Mesenchymal stem cell (in vitro differentiated cells and primary cell): ENCODE measurements around the gene SIK3.

Source experiments
- DNase-seq: peaks from one replicate; pipeline ENCODE4 v3.0.0-alpha.2; 2013
- H2AFZ ChIP-seq: one replicate; pipeline ENCODE4 v1.6.1; 2013; ENCODE audit warnings: low read depth, mild to moderate bottlenecking, control low read depth, inconsistent platforms, low read length, moderate library complexity
- H2AK5ac ChIP-seq: 2 replicates; pipeline ENCODE4 v1.6.1; 2013; ENCODE audit warnings: low read length, moderate library complexity, mild to moderate bottlenecking, inconsistent platforms; ENCODE audit not compliant: severe bottlenecking
- H2BK120ac ChIP-seq: one replicate; pipeline ENCODE4 v1.6.1; 2013; ENCODE audit warnings: low read depth, mild to moderate bottlenecking, inconsistent platforms, low read length, moderate library complexity
- H2BK12ac ChIP-seq, 2 experiments: one replicate each; pipeline ENCODE4 v1.6.1; 2013; ENCODE audit warnings: inconsistent platforms in 2 of 2, low read length in 2 of 2, mild to moderate bottlenecking in 2 of 2, moderate library complexity in 2 of 2, control low read depth in 1 of 2
- H2BK15ac ChIP-seq: one replicate; pipeline ENCODE4 v1.6.1; 2013; ENCODE audit warnings: mild to moderate bottlenecking, low read depth, inconsistent platforms; ENCODE audit not compliant: poor library complexity, severe bottlenecking
- H2BK5ac ChIP-seq: 2 replicates; pipeline ENCODE4 v1.6.1; 2013; ENCODE audit warnings: low read depth, mild to moderate bottlenecking, low read length, control low read depth, inconsistent platforms; ENCODE audit not compliant: poor library complexity, severe bottlenecking
- H3K14ac ChIP-seq, 2 experiments: one replicate each; pipeline ENCODE4 v1.6.1; 2013; ENCODE audit warnings: inconsistent platforms in 2 of 2, low read length in 2 of 2, control low read depth in 1 of 2, mild to moderate bottlenecking in 1 of 2, moderate library complexity in 1 of 2
- H3K18ac ChIP-seq, 2 experiments: one replicate each; pipeline ENCODE4 v1.6.1; 2013; ENCODE audit warnings: inconsistent platforms in 2 of 2, low read length in 2 of 2, control low read depth in 1 of 2, low read depth in 1 of 2, mild to moderate bottlenecking in 1 of 2
- H3K23ac ChIP-seq, 2 experiments: one replicate each; pipeline ENCODE4 v1.6.1; 2013; ENCODE audit warnings: inconsistent platforms in 2 of 2, low read length in 2 of 2, mild to moderate bottlenecking in 2 of 2, moderate library complexity in 2 of 2, control low read depth in 1 of 2
- H3K27ac ChIP-seq: 2 replicates; pipeline ENCODE4 v1.5.1; 2013; ENCODE audit warnings: mild to moderate bottlenecking, moderate library complexity, low read length, control low read depth, inconsistent platforms; ENCODE audit not compliant: poor library complexity, severe bottlenecking
- H3K27me3 ChIP-seq, 2 experiments: 2 replicates each; pipeline versions ENCODE4 v1.6.1 to v1.7.0; 2013; ENCODE audit warnings: low read length in 2 of 2, mild to moderate bottlenecking in 2 of 2, moderate library complexity in 2 of 2, control low read depth in 1 of 2, inconsistent platforms in 1 of 2; ENCODE audit not compliant: control insufficient read depth in 1 of 2, insufficient read depth in 1 of 2
- H3K36me3 ChIP-seq, 2 experiments: 2 replicates each; pipeline versions ENCODE4 v1.6.1 to v1.7.0; 2013; ENCODE audit warnings: low read length in 2 of 2, control low read depth in 1 of 2, inconsistent platforms in 1 of 2, low read depth in 1 of 2, mild to moderate bottlenecking in 1 of 2; ENCODE audit not compliant: insufficient read depth in 2 of 2, control insufficient read depth in 1 of 2
- H3K4ac ChIP-seq, 2 experiments: one replicate each; pipeline ENCODE4 v1.6.1; 2013; ENCODE audit warnings: inconsistent platforms in 2 of 2, low read length in 2 of 2, mild to moderate bottlenecking in 2 of 2, moderate library complexity in 2 of 2, control low read depth in 1 of 2, low read depth in 1 of 2
- H3K4me1 ChIP-seq: 2 replicates; pipeline ENCODE4 v1.6.1; 2013; ENCODE audit warnings: low read depth, low read length, control low read depth; ENCODE audit not compliant: control insufficient read depth, insufficient read depth
- H3K4me2 ChIP-seq: 2 replicates; pipeline ENCODE4 v1.6.1; 2013; ENCODE audit warnings: low read length, mild to moderate bottlenecking, inconsistent platforms; ENCODE audit not compliant: poor library complexity, severe bottlenecking
- H3K4me3 ChIP-seq, 2 experiments: 2 replicates each; pipeline versions ENCODE4 v1.5.1 to v1.7.0; 2013; ENCODE audit warnings: low read length in 2 of 2, mild to moderate bottlenecking in 2 of 2, control low read depth in 1 of 2, low read depth in 1 of 2; ENCODE audit not compliant: insufficient read depth in 1 of 2
- H3K79me1 ChIP-seq: replicated peaks from 2 replicates; pipeline ENCODE4 v1.6.1; 2013; ENCODE audit warnings: mild to moderate bottlenecking, control low read depth, low read length, inconsistent platforms; ENCODE audit not compliant: poor library complexity, severe bottlenecking
- H3K9ac ChIP-seq: 2 replicates; pipeline ENCODE4 v1.7.0; 2013; ENCODE audit warnings: mild to moderate bottlenecking, low read length, moderate library complexity
- H3K9me3 ChIP-seq: 2 replicates; pipeline ENCODE4 v1.7.0; 2013; ENCODE audit warnings: mild to moderate bottlenecking, low read length; ENCODE audit not compliant: control insufficient read depth
- H4K8ac ChIP-seq: one replicate; pipeline ENCODE4 v1.6.1; 2013; ENCODE audit warnings: inconsistent platforms, mild to moderate bottlenecking, low read length, moderate library complexity
- H4K91ac ChIP-seq: one replicate; pipeline ENCODE4 v1.6.1; 2013; ENCODE audit warnings: mild to moderate bottlenecking, low read length, inconsistent platforms
- WGBS: methylation state at CpG from one replicate; pipeline ENCODE4 v1.1.7; 2013; ENCODE audit warnings: mixed read lengths; 5-methylcytosine and 5-hydroxymethylcytosine counted together

Gene SIK3

GRCh38 chr11:117058761-117059261, 39.4 kb downstream of the SIK3 start:
- peak; percentile 56 for DNase-seq
- Histone ChIP-seq H2BK120ac (no peak overlapping the region), H3K4me2 (no peak overlapping the region), H2BK5ac (no peak overlapping the region), H2AFZ (no peak overlapping the region), H3K23ac (no peak overlapping the region), H3K27ac (no peak overlapping the region), H3K4me1 (no peaks in the 10 kb centered on the region), H3K9me3 (no peaks in the 10 kb centered on the region), H3K36me3 (no peaks in the 10 kb centered on the region), H3K79me1 (peaks cover 21% of the 10 kb centered on the region), H3K14ac (no peak overlapping the region), H4K91ac (no peak overlapping the region), H3K4ac (no peak overlapping the region), H2BK12ac (no peak overlapping the region), H4K8ac (no peak overlapping the region), H2BK15ac (no peak overlapping the region), H3K9ac (no peak overlapping the region), H3K27me3 (no peaks in the 10 kb centered on the region), H3K18ac (no peak overlapping the region), H2AK5ac (no peak overlapping the region), H3K4me3 (no peak overlapping the region)
- 43% methylated on average over 4 of the region's 4 CpGs for WGBS

- Histone ChIP-seq H2AFZ (no peak overlapping the region), H2BK15ac (no peak overlapping the region), H2AK5ac (no peak overlapping the region), H3K14ac (no peak overlapping the region), H3K18ac (no peak overlapping the region), H3K27ac (no peak overlapping the region), H3K9me3 (no peaks in the 10 kb centered on the region), H3K27me3 (no peaks in the 10 kb centered on the region), H3K4me3 (no peak overlapping the region), H4K91ac (no peak overlapping the region), H3K4me1 (no peaks in the 10 kb centered on the region), H3K4ac (no peak overlapping the region), H2BK12ac (no peak overlapping the region), H3K79me1 (peaks cover 22% of the 10 kb centered on the region), H2BK5ac (no peak overlapping the region), H4K8ac (no peak overlapping the region), H3K36me3 (no peaks in the 10 kb centered on the region), H3K4me2 (no peak overlapping the region), H3K23ac (no peak overlapping the region), H3K9ac (no peak overlapping the region), H2BK120ac (no peak overlapping the region)
- no peak for DNase-seq
Measured at GRCh38 chr11:117057727-117058126, 40.5 kb downstream of the SIK3 start.

DNA sequence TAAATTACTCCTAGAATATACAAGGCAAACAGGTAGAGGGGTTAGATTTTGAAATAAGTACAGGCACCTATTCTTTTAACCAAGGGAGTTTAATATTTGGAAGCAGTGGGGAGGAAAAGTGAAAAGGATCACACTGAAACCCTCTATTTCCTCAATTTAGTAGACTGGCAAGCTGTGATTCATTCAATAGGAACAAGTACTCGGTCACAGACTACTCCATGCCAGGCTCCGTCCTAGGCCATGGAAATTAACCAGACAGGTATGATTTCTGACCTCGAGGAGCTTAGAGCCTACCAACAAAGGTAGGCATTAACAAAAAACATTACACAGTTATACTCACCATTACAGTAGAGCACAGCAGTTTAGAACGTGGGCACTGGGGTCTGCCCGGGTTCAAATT, 40.9 kb downstream of the SIK3 start:
- Histone ChIP-seq H4K8ac (no peak overlapping the region), H3K79me1 (peaks cover 23% of the 10 kb centered on the region), H4K91ac (no peak overlapping the region), H3K27me3 (no peaks in the 10 kb centered on the region), H2AFZ (no peak overlapping the region), H3K27ac (no peak overlapping the region), H3K14ac (no peak overlapping the region), H3K9ac (no peak overlapping the region), H2BK5ac (no peak overlapping the region), H3K36me3 (no peaks in the 10 kb centered on the region), H3K9me3 (no peaks in the 10 kb centered on the region), H3K4me3 (no peak overlapping the region), H3K4ac (no peak overlapping the region), H3K18ac (no peak overlapping the region), H2BK15ac (no peak overlapping the region), H2AK5ac (no peak overlapping the region), H2BK12ac (no peak overlapping the region), H2BK120ac (no peak overlapping the region), H3K23ac (no peak overlapping the region), H3K4me2 (no peak overlapping the region), H3K4me1 (no peaks in the 10 kb centered on the region)
- DNase-seq, result no peak
- WGBS, result 93% methylated on average over 5 of the region's 5 CpGs

DNA sequence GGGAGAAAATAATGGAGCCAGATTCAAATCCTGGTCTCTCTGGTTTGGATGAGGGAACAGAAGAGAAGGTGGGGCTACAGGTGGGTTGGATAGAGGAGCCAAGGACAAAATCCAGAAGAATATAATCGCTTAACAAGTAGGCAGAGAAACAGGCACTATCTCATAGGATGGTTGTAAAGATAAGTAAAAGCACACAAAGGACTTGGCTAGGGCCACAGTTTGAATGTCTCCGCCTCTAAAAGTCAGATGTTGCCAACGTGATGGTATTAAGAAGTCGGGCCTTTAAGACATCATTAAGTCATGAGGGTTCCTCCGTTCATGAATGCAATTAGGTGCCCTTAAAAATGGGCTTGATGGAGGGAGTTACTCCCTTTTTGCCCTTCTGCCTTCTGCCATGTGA, 42.8 kb downstream of the SIK3 start:
- Histone ChIP-seq H2BK15ac (no peak overlapping the region), H3K27me3 (no peaks in the 10 kb centered on the region), H3K27ac (no peak overlapping the region), H3K23ac (no peak overlapping the region), H3K4me2 (no peak overlapping the region), H2AFZ (no peak overlapping the region), H4K91ac (no peak overlapping the region), H2AK5ac (no peak overlapping the region), H3K4me3 (no peak overlapping the region), H2BK120ac (no peak overlapping the region), H2BK12ac (no peak overlapping the region), H3K9ac (no peak overlapping the region), H3K4me1 (no peaks in the 10 kb centered on the region), H3K14ac (no peak overlapping the region), H3K9me3 (no peaks in the 10 kb centered on the region), H3K36me3 (no peaks in the 10 kb centered on the region), H3K79me1 (peaks cover 23% of the 10 kb centered on the region), H3K18ac (no peak overlapping the region), H2BK5ac (no peak overlapping the region), H3K4ac (no peak overlapping the region), H4K8ac (no peak overlapping the region)
- 89% methylated on average over 5 of the region's 5 CpGs for WGBS
- DNase-seq, result no peak
